Renal cortex interstitium (tissue), 11 donors: ENCODE results near the gene ELFN2. TPM values are rescaled to one million over a fixed set of nuclear protein-coding genes. Genes with fewer than 3 reads are reported as not detected.

Source experiments
- DNase-seq, 11 donors: peaks; one replicate each; pipeline ENCODE4 v3.0.0-alpha.2; 2013; ENCODE audit warnings: low read depth in 9 of 11, low spot score in 4 of 11; ENCODE audit errors: extremely low read depth in 1 of 11
- polyA plus RNA-seq, 3 donors: library from polyadenylated mRNA; unstranded; fragments of 120-200 nt; gene quantifications; one replicate each; pipeline ENCODE4 v1.2.1, GENCODE V29; 2013; ENCODE audit not compliant: insufficient read length in 3 of 3

ELFN2 gene
- polyA plus RNA-seq, 3 donors, result 1.2 to 2.2 (median 2.0) TPM

- no peak for DNase-seq
These were observed 4.8 kb upstream of the ELFN2 start for GRCh38 chr22:37431801-37432707.

DNA sequence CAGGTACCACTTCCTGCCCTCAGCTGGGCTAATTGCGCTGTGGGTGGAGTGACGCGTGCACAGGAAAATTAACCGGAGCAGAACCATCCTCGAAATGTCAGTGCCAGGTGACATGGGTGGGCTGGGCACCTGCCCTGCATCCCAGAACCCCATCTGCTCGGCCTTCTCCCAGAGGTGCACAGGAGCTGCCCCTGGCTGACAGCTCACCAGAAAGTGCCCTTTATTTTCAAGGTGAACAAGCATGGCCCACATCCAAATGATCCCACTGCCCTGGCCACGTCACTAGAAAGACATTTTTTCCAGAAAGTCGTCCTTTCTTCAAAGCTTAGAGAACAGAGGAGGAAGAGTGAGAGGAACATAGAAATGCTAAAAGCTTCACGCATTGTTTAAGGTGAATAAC lies 4.1 kb upstream of the ELFN2 start:
- no peak for DNase-seq

DNA sequence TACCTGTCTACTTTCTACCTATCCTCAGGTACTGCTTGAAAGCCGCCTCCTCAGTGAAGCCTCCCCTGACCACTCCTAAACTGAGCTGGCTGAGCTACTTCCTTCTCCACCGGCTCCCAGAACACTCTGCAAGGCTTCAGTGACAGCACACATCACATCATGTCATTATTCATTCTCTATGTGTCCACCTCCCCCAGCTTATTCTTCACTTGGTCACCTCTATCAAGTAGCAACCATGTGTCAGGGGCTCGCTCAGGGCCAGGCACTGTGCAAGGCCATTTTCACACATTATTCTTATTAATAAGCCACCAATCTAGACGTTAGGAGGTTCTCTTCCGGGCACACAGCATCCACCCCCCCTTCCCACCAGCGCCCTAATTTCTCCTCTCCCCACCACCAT lies 3.7 kb upstream of the ELFN2 start:
- DNase-seq, result no peak

GRCh38 chr22:37428649-37429586 lies 1.6 kb upstream of the ELFN2 start:
- DNase-seq, result peak in 4 of 11 donors; percentile 62 to 71 (median 64)

DNA sequence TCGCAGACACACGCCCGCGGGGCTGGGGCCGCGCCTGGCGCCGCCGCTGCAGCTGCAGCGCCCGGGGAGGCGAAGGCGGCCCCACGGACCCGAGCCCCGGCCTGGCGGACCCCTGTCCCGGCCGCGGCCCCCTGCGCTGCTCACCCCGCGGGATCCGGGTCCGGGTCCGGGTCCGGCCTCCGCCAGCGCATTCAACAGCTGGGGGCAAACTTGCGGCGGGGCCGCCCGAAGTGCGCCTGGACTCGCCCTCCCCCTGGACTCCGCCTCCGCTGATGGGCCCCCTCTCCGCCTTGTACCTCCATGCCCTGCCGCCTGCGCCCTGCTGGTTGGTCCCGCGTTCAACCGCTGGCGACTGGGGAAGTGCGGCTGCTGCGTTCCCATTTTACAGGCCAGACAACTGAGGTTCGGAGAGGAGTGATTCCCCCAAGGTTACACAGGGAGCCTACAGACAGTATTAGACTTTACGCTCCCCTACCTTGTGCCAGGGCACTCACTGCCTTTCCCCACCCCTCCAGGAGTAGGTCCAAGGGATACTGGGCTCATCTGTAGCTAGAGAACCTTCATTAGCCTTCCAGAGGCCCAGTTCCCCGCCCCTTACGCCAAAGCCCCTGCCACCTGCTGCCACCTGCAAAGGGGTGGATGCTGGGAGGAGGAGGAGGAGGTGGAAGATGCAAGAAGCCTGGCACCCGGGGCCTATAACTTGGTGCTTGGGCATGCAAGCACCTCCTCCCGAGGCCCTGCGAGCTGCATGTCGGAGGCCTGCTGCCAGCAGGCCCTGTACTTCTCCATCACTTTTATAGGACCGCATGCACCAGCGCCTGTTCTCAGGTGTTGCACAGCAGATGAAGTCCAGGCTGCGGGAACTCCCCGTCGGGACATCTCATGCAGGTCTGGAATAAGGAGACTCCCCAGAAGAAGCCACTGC lies 694 bp upstream of the ELFN2 start:
- no peak for DNase-seq

- DNase-seq, result no peak
These were observed 559 bp downstream of the ELFN2 start for GRCh38 chr22:37426706-37427134.

- no peak for DNase-seq
These were observed 1.2 kb downstream of the ELFN2 start for GRCh38 chr22:37425800-37426705.

DNA sequence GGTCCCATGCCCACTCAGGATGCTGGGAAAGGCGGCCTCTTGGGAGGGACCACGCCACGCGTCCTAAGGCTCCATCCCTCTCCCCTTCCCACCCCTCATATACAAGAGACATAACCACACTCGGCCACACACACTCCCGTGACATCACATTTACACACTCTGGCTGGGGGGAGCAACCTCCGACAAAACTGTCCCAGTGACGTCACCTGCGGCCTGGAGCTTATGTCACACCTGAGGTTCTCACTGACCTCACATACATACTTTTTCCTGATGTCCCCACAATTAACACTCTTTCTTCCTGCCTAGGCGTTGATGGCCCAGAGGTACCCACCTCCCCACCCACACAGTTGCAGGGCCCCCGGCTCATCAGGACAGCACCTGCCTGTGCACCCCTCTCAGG lies 1.9 kb downstream of the ELFN2 start:
- DNase-seq, result no peak

DNA sequence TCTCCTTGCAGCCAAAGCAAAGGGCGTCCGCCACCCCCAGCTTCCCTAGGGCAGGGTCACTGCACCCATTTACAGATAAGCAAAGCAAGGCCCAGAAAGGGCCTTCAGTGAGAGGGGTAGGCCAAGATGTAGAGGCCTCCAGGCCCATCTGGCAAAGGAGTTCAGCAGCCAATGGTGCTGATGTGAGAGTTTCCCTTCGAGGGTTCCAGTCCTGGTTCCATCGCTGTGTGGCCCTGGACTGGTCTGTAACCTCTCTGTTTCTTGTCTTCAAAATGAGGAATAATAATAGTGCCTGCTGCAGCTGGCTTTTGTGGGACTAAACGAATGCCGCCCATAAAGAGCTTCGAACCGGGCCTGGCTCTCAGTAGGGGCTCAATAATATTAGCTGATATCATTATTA lies 4.0 kb downstream of the ELFN2 start:
- no peak for DNase-seq

- DNase-seq, result no peak
These were observed 5.8 kb downstream of the ELFN2 start for GRCh38 chr22:37421468-37421877.

GRCh38 chr22:37420686-37421467 lies 6.4 kb downstream of the ELFN2 start:
- DNase-seq, result no peak

- DNase-seq, result no peak
These were observed 7.2 kb downstream of the ELFN2 start for GRCh38 chr22:37419969-37420685.

GRCh38 chr22:37419370-37419968 lies 7.8 kb downstream of the ELFN2 start:
- no peak for DNase-seq

DNA sequence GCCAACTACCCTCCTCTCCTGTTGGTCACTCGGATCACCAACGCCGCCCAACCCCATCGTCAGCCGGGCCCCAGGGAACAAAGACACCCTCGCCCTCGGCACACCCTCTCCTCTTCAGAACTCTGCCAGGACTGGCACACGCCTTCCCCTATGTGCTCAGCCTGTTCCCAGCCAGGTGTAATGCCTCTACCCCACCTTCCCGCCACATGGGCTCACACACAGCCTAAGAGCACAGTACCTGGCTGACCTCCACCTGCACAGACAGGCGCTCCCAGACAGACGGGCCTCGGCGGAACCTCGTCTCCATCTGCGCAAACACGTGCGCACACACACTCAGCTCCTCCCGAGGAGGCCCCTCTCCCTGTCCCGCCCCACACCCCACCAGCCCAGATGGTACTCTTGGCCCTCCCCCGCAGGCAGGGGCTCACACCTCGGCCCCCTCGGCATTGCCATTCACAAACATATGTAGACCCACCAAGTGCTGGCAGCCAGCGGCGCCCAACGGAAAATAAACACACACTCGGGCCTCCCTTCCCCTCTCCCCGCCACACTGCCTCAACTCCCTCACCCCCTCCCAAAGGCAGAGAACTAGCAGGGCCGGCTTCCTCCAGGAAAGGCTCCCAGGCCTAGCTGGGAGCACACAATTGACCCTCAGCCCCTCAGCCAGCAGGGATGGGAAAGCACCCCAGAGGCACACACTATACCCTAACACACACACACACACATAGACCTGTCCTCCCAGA lies 8.5 kb downstream of the ELFN2 start:
- DNase-seq, result no peak

- no peak for DNase-seq
These were observed 9.5 kb downstream of the ELFN2 start for GRCh38 chr22:37417677-37418348.
